Measurements from ENCODE around the gene OR2W3.

Gene OR2W3

DNA sequence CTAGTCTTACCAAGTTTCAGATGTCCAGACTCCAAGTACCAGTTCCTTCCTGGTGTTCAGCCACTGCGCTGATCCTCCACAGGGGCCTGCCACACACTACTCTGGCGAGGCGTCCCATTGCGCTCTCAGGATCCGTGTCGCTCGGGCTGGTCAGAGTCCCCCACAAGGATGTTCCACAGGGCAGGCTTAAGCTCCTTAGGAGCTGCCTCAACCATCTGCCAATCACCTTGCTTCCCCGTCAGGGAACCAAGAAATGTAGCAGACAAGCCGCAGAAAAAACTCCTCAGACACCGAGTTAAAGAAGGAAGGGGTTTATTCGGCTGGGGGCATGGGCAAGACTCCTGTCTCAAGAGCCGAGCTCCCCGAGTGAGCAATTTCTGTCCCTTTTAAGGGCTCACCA, 9.8 kb downstream of the OR2W3 start:
- H3K4me3 ChIP-seq (ENCODE audit: low read length): no peak overlapping the region
- no peak overlapping the region for H3K27ac ChIP-seq (ENCODE audit: low read length)
- H3K9ac ChIP-seq (ENCODE audit: low read length): no peak overlapping the region
- H3K36me3 ChIP-seq (replicated peaks; ENCODE audit: insufficient read depth, low read length): no peaks in the 10 kb centered on the region
- no peaks in the 10 kb centered on the region for H3K9me2 ChIP-seq (replicated peaks; ENCODE audit: insufficient read depth, low read length)
- H3F3A ChIP-seq (ENCODE audit: insufficient read depth, low read length): no peaks in the 10 kb centered on the region
- H3K4me2 ChIP-seq (ENCODE audit: low read depth, low read length): no peak overlapping the region
- H2AFZ ChIP-seq (ENCODE audit: low read length): no peak overlapping the region
- TF ChIP-seq, protein P1, sequence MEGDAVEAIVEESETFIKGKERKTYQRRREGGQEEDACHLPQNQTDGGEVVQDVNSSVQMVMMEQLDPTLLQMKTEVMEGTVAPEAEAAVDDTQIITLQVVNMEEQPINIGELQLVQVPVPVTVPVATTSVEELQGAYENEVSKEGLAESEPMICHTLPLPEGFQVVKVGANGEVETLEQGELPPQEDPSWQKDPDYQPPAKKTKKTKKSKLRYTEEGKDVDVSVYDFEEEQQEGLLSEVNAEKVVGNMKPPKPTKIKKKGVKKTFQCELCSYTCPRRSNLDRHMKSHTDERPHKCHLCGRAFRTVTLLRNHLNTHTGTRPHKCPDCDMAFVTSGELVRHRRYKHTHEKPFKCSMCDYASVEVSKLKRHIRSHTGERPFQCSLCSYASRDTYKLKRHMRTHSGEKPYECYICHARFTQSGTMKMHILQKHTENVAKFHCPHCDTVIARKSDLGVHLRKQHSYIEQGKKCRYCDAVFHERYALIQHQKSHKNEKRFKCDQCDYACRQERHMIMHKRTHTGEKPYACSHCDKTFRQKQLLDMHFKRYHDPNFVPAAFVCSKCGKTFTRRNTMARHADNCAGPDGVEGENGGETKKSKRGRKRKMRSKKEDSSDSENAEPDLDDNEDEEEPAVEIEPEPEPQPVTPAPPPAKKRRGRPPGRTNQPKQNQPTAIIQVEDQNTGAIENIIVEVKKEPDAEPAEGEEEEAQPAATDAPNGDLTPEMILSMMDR (IDR thresholded peaks at IDR 0.05; ENCODE audit: low read length): no peak
- TF ChIP-seq EZH2phosphoT487 (IDR thresholded peaks at IDR 0.05; ENCODE audit: low read length) (no peak), EZH2 (optimal IDR thresholded peaks at IDR 0.05; ENCODE audit: low read depth, low read length) (no peak)
- no peaks in the 10 kb centered on the region for H3K9me3 ChIP-seq (replicated peaks; ENCODE audit: insufficient read depth, low read length)
- H3K4me1 ChIP-seq (ENCODE audit: low read length): no peaks in the 10 kb centered on the region
- H3K79me2 ChIP-seq (ENCODE audit: low read length): no peaks in the 10 kb centered on the region
- H3K27me3 ChIP-seq (replicated peaks; ENCODE audit: insufficient read depth, low read length): no peaks in the 10 kb centered on the region
- DNase-seq: no peak
- H4K20me1 ChIP-seq (ENCODE audit: insufficient read depth, low read length): no peaks in the 10 kb centered on the region

DNA sequence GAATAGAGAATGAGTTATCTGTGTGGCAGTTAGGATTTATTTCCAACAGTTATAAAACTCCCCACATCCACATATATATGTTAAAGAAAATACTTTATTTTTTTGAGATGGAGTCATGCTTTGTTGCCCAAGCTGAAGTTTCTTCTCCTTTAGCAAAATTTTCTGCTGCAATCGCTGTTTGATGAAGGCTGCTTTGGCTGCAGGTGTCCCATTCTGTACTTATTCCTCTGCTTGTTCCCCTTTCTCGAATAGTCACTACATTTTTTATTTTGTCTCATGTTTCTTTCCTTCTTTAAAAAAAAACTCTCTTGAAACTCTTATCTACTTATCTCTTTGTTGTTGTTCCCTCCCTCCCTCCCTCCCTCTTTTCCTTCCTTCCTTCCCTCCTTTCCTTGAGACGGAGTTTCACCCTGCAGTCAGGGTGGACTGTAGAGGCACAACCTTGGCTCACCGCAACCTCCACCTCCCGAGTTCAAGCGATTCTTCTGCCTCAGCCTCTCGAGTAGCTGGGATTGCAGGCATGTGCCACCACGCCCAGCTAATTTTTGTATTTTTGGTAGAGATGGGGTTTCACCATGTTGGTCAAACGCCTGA, 10.6 kb downstream of the OR2W3 start:
- H3K9ac ChIP-seq (ENCODE audit: low read length): no peak overlapping the region
- no peaks in the 10 kb centered on the region for H3K27me3 ChIP-seq (replicated peaks; ENCODE audit: insufficient read depth, low read length)
- no peaks in the 10 kb centered on the region for H3F3A ChIP-seq (ENCODE audit: insufficient read depth, low read length)
- H3K27ac ChIP-seq (ENCODE audit: low read length): no peak overlapping the region
- no peaks in the 10 kb centered on the region for H3K4me1 ChIP-seq (ENCODE audit: low read length)
- no peaks in the 10 kb centered on the region for H3K9me3 ChIP-seq (replicated peaks; ENCODE audit: insufficient read depth, low read length)
- H3K9me2 ChIP-seq (replicated peaks; ENCODE audit: insufficient read depth, low read length): no peaks in the 10 kb centered on the region
- TF ChIP-seq EZH2 (optimal IDR thresholded peaks at IDR 0.05; ENCODE audit: low read depth, low read length): no peak
- TF ChIP-seq, protein P1 (IDR thresholded peaks at IDR 0.05; ENCODE audit: low read length): no peak
- H4K20me1 ChIP-seq (ENCODE audit: insufficient read depth, low read length): no peaks in the 10 kb centered on the region
- no peaks in the 10 kb centered on the region for H3K79me2 ChIP-seq (ENCODE audit: low read length)
- H3K36me3 ChIP-seq (replicated peaks; ENCODE audit: insufficient read depth, low read length): no peaks in the 10 kb centered on the region
- H2AFZ ChIP-seq (ENCODE audit: low read length): no peak overlapping the region
- H3K4me2 ChIP-seq (ENCODE audit: low read depth, low read length): no peak overlapping the region
- DNase-seq: no peak
- no peak overlapping the region for H3K4me3 ChIP-seq (ENCODE audit: low read length)

DNA sequence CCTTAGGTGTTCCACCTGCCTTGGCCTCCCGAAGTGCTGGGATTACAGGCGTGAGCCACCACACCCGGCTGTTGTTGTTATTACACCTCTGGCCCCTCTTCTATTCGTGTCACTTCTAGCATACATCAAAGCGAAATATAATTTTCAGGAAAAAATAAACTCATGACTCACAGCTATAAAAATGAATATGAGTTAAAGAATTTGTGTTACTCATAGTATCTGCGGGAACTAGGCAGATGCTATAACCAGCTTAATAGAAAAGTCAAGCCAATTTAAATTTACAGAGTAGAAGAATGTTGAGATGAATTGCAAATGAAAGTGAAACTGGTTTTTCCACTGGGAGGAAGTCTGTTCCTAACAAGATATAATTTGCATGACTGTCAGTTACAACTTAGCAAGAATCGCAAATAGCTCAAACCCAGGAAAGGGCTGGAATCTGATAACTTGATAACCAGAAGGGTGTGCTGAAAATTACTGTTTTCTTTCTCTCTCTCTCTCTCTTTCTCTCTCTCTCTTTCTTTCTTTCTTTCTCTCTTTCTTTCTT, 11.2 kb downstream of the OR2W3 start:
- Histone ChIP-seq H3K36me3 (replicated peaks; ENCODE audit: insufficient read depth, low read length) (no peaks in the 10 kb centered on the region), H3K4me2 (ENCODE audit: low read depth, low read length) (no peak overlapping the region), H3K79me2 (ENCODE audit: low read length) (no peaks in the 10 kb centered on the region), H3F3A (ENCODE audit: insufficient read depth, low read length) (no peaks in the 10 kb centered on the region), H3K27me3 (replicated peaks; ENCODE audit: insufficient read depth, low read length) (no peaks in the 10 kb centered on the region), H3K9ac (ENCODE audit: low read length) (no peak overlapping the region), H2AFZ (ENCODE audit: low read length) (no peak overlapping the region), H3K9me3 (replicated peaks; ENCODE audit: insufficient read depth, low read length) (no peaks in the 10 kb centered on the region), H3K9me2 (replicated peaks; ENCODE audit: insufficient read depth, low read length) (no peaks in the 10 kb centered on the region), H3K4me1 (ENCODE audit: low read length) (no peaks in the 10 kb centered on the region), H3K4me3 (ENCODE audit: low read length) (no peak overlapping the region), H4K20me1 (ENCODE audit: insufficient read depth, low read length) (no peaks in the 10 kb centered on the region), H3K27ac (ENCODE audit: low read length) (no peak overlapping the region)
- peak; percentile 18 for DNase-seq
- TF ChIP-seq EZH2 (optimal IDR thresholded peaks at IDR 0.05; ENCODE audit: low read depth, low read length) (no peak), EZH2phosphoT487 (IDR thresholded peaks at IDR 0.05; ENCODE audit: low read length) (no peak)
- TF ChIP-seq, protein P1 (IDR thresholded peaks at IDR 0.05; ENCODE audit: low read length): no peak
